CD4-positive, CD25-positive, alpha-beta regulatory T cell (primary cell): ENCODE measurements around the gene MAZ. TPM values are rescaled to one million over a fixed set of nuclear protein-coding genes. Genes with fewer than 3 reads are reported as not detected.

Experiments
- ATAC-seq, 2 donors: fragments of 150-1000 bp; cut with Tn5 transposase; one replicate each; pipeline ENCODE4 v1.10.0; 2021; ENCODE audit warnings: low read depth in 2 of 2, moderate number of reproducible peaks in 2 of 2, moderate library complexity in 1 of 2
- DNase-seq, 3 donors: peaks; one replicate each; pipeline versions ENCODE4 v3.0.0 to v3.0.0-alpha.2; 2012 to 2022; ENCODE audit warnings: mixed read lengths in 1 of 3
- H3K27ac ChIP-seq: one replicate; pipeline ENCODE4 v1.7.0; 2013; ENCODE audit warnings: mild to moderate bottlenecking, low read length; ENCODE audit not compliant: insufficient read depth, poor library complexity, severe bottlenecking
- H3K27me3 ChIP-seq: one replicate; pipeline ENCODE4 v1.7.0; 2013; ENCODE audit warnings: low read length; ENCODE audit not compliant: control insufficient read depth, insufficient read depth
- H3K36me3 ChIP-seq: one replicate; pipeline ENCODE4 v1.7.0; 2013; ENCODE audit warnings: mild to moderate bottlenecking, low read length, moderate library complexity; ENCODE audit not compliant: control insufficient read depth, insufficient read depth
- H3K4me1 ChIP-seq: 2 replicates; pipeline ENCODE4 v1.7.0; 2013; ENCODE audit warnings: mild to moderate bottlenecking, low read length; ENCODE audit not compliant: insufficient read depth, control insufficient read depth, poor library complexity, severe bottlenecking
- H3K4me3 ChIP-seq: one replicate; pipeline ENCODE4 v1.7.0; 2013; ENCODE audit warnings: low read depth, mild to moderate bottlenecking, low read length, moderate library complexity
- H3K9me3 ChIP-seq, 2 experiments: 1 replicate in 1 of 2; 2 replicates in 1 of 2; pipeline ENCODE4 v1.7.0; 2013; ENCODE audit warnings: low read length in 2 of 2, mild to moderate bottlenecking in 1 of 2, moderate library complexity in 1 of 2; ENCODE audit not compliant: control insufficient read depth in 2 of 2
- H3K27ac Mint-ChIP-seq, 3 donors: one replicate each; pipeline ENCODE4 v1.8.0; 2020 to 2022; ENCODE audit warnings: mild to moderate bottlenecking in 3 of 3, mixed read lengths in 3 of 3, moderate library complexity in 2 of 3
- H3K27me3 Mint-ChIP-seq: one replicate; pipeline ENCODE4 v1.8.0; 2022; ENCODE audit warnings: mild to moderate bottlenecking, mixed read lengths
- H3K36me3 Mint-ChIP-seq: one replicate; pipeline ENCODE4 v1.8.0; 2020; ENCODE audit warnings: mixed read lengths
- H3K4me1 Mint-ChIP-seq, 4 donors: one replicate each; pipeline ENCODE4 v1.8.0; 2020 to 2022; ENCODE audit warnings: mixed read lengths in 4 of 4, mild to moderate bottlenecking in 1 of 4
- H3K4me3 Mint-ChIP-seq, 4 donors: one replicate each; pipeline ENCODE4 v1.8.0; 2020 to 2022; ENCODE audit warnings: mild to moderate bottlenecking in 4 of 4, mixed read lengths in 4 of 4, moderate library complexity in 3 of 4
- H3K9me3 Mint-ChIP-seq, 7 donors: one replicate each; pipeline ENCODE4 v1.8.0; 2020 to 2022; ENCODE audit warnings: mixed read lengths in 7 of 7, mild to moderate bottlenecking in 3 of 7, moderate library complexity in 2 of 7
- polyA plus RNA-seq, 4 donors: library from polyadenylated mRNA; unstranded; fragments of 300-500 nt; fragmentation: Illumina TruSeq; gene quantifications; one replicate each; pipeline ENCODE4 v1.2.3, GENCODE V29; 2021
- total RNA-seq: library from RNA; stranded (reverse); gene quantifications from one replicate; pipeline ENCODE4 v1.2.3, GENCODE V29; 2022

Gene MAZ
- total and polyA plus RNA-seq, 5 donors from 2014 or later: 36.9 to 224 (median 47.0) TPM

- H3K4me3 ChIP-seq: no peak overlapping the region
- Mint-ChIP-seq H3K27me3 (no peaks in the 10 kb centered on the region), H3K36me3 (peaks cover 23% of the 10 kb centered on the region), H3K9me3 (no peaks in the 10 kb centered on the region), H3K27ac (peak overlapping the region in 1 of 3 donors; percentile 38), H3K4me3 (peak overlapping the region in 1 of 4 donors; percentile 93), H3K4me1 (peaks cover 0 to 10% (median 0%) of the 10 kb centered on the region in 4 donors)
- H3K9me3 ChIP-seq: no peaks in the 10 kb centered on the region
- DNase-seq: no peak
- ATAC-seq: no peak
- H3K36me3 ChIP-seq: peaks cover 61% of the 10 kb centered on the region
- no peaks in the 10 kb centered on the region for H3K4me1 ChIP-seq
- H3K27ac ChIP-seq: no peak overlapping the region
- no peaks in the 10 kb centered on the region for H3K27me3 ChIP-seq
Measured at GRCh38 chr16:29845656-29846055, 39.3 kb downstream of the MAZ start.

GRCh38 chr16:29848420-29849297 lies 42.3 kb downstream of the MAZ start:
- Mint-ChIP-seq H3K36me3 (peaks cover 20% of the 10 kb centered on the region), H3K4me3 (no peak overlapping the region), H3K27me3 (no peaks in the 10 kb centered on the region), H3K27ac (peak overlapping the region in 1 of 3 donors; percentile 63), H3K4me1 (peaks cover 0 to 10% (median 0%) of the 10 kb centered on the region in 4 donors), H3K9me3 (no peaks in the 10 kb centered on the region)
- ATAC-seq (peak; percentile 85 to 87), DNase-seq (peak; percentile 61 to 81 (median 79))
- Histone ChIP-seq H3K27me3 (no peaks in the 10 kb centered on the region), H3K36me3 (peaks cover 40% of the 10 kb centered on the region), H3K4me3 (no peak overlapping the region), H3K27ac (no peak overlapping the region), H3K4me1 (no peaks in the 10 kb centered on the region), H3K9me3 (no peaks in the 10 kb centered on the region)

- Mint-ChIP-seq H3K27ac (peak overlapping the region in 1 of 3 donors; percentile 32), H3K27me3 (no peaks in the 10 kb centered on the region), H3K4me1 (peaks cover 0 to 10% (median 0%) of the 10 kb centered on the region in 4 donors), H3K9me3 (no peaks in the 10 kb centered on the region), H3K36me3 (peaks cover 15% of the 10 kb centered on the region), H3K4me3 (no peak overlapping the region)
- Histone ChIP-seq H3K4me3 (no peak overlapping the region), H3K27me3 (no peaks in the 10 kb centered on the region), H3K9me3 (no peaks in the 10 kb centered on the region), H3K4me1 (no peaks in the 10 kb centered on the region), H3K27ac (no peak overlapping the region), H3K36me3 (peaks cover 33% of the 10 kb centered on the region)
- DNase-seq: no peak
- no peak for ATAC-seq
Measured at GRCh38 chr16:29849505-29849904, 43.2 kb downstream of the MAZ start.

GRCh38 chr16:29850998-29851397 lies 44.7 kb downstream of the MAZ start:
- ATAC-seq (no peak), DNase-seq (no peak)
- Mint-ChIP-seq H3K4me3 (no peak overlapping the region), H3K36me3 (peaks cover 8% of the 10 kb centered on the region), H3K4me1 (peaks cover 0 to 10% (median 0%) of the 10 kb centered on the region in 4 donors), H3K27me3 (no peaks in the 10 kb centered on the region), H3K9me3 (no peaks in the 10 kb centered on the region), H3K27ac (peak overlapping the region in 1 of 3 donors; percentile 57)
- Histone ChIP-seq H3K27me3 (no peaks in the 10 kb centered on the region), H3K27ac (no peak overlapping the region), H3K36me3 (peaks cover 19% of the 10 kb centered on the region), H3K9me3 (no peaks in the 10 kb centered on the region), H3K4me3 (no peak overlapping the region), H3K4me1 (no peaks in the 10 kb centered on the region)

GRCh38 chr16:29852654-29853053 lies 46.3 kb downstream of the MAZ start:
- no peak for ATAC-seq
- H3K4me1 ChIP-seq: no peaks in the 10 kb centered on the region
- no peak overlapping the region for H3K4me3 ChIP-seq
- no peak overlapping the region for H3K27ac ChIP-seq
- H3K36me3 Mint-ChIP-seq: peaks cover 8% of the 10 kb centered on the region
- no peaks in the 10 kb centered on the region for H3K27me3 Mint-ChIP-seq
- H3K4me3 Mint-ChIP-seq: no peak overlapping the region
- no peaks in the 10 kb centered on the region for H3K27me3 ChIP-seq
- H3K27ac Mint-ChIP-seq: no peak overlapping the region
- peaks cover 0 to 10% (median 1%) of the 10 kb centered on the region in 4 donors for H3K4me1 Mint-ChIP-seq
- DNase-seq: no peak
- no peaks in the 10 kb centered on the region for H3K9me3 Mint-ChIP-seq
- no peaks in the 10 kb centered on the region for H3K9me3 ChIP-seq
- peaks cover 2% of the 10 kb centered on the region for H3K36me3 ChIP-seq

- Histone ChIP-seq H3K27me3 (no peaks in the 10 kb centered on the region), H3K36me3 (peaks cover 12% of the 10 kb centered on the region), H3K27ac (no peak overlapping the region), H3K9me3 (no peaks in the 10 kb centered on the region), H3K4me1 (no peaks in the 10 kb centered on the region), H3K4me3 (no peak overlapping the region)
- H3K27ac Mint-ChIP-seq: peak overlapping the region in 1 of 3 donors; percentile 92
- H3K27me3 Mint-ChIP-seq: no peaks in the 10 kb centered on the region
- peaks cover 19% of the 10 kb centered on the region for H3K36me3 Mint-ChIP-seq
- no peaks in the 10 kb centered on the region for H3K9me3 Mint-ChIP-seq
- H3K4me1 Mint-ChIP-seq: peaks cover 0 to 9% (median 5%) of the 10 kb centered on the region in 4 donors
- ATAC-seq: no peak
- no peak for DNase-seq
- H3K4me3 Mint-ChIP-seq: no peak overlapping the region
Measured at GRCh38 chr16:29854520-29855100, 48.3 kb downstream of the MAZ start.

- no peaks in the 10 kb centered on the region for H3K27me3 Mint-ChIP-seq
- H3K36me3 Mint-ChIP-seq: peaks cover 23% of the 10 kb centered on the region
- no peaks in the 10 kb centered on the region for H3K9me3 ChIP-seq
- H3K27ac ChIP-seq: no peak overlapping the region
- H3K27me3 ChIP-seq: no peaks in the 10 kb centered on the region
- H3K36me3 ChIP-seq: peaks cover 25% of the 10 kb centered on the region
- peaks cover 5 to 27% (median 12%) of the 10 kb centered on the region in 4 donors for H3K4me1 Mint-ChIP-seq
- no peak overlapping the region for H3K4me3 ChIP-seq
- peak overlapping the region in 1 of 3 donors; percentile 87 for H3K27ac Mint-ChIP-seq
- peaks cover 14% of the 10 kb centered on the region for H3K4me1 ChIP-seq
- peak overlapping the region in 2 of 4 donors; percentile 6 to 64 for H3K4me3 Mint-ChIP-seq
- no peak for DNase-seq
- H3K9me3 Mint-ChIP-seq: no peaks in the 10 kb centered on the region
- ATAC-seq: no peak
Measured at GRCh38 chr16:29857133-29857760, 50.9 kb downstream of the MAZ start.
